ENCODE measurements around the gene LASP1NB.

LASP1NB gene

DNA sequence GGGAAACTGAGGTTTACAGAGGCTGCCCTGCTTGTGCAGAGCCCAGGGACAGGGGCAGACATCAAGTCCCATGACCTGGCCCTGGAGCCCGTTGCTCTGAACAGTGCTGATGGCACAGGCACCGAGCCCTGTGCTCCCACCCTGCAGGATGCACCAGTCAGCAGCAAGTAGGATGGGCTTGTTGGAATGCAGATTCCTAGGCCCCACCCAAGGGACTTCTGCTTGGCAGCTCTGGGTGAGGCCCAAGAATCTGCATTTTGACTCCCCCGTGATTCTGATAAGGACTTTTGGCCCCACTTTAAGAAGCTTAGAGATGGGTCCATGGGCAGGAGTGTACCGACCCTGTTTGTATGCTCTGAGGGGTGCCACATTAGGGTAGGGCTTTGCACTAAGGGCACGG, 32.3 kb upstream of the LASP1NB start:
- Histone ChIP-seq H3K36me3 (ENCODE audit: control insufficient read depth, insufficient read depth, low read length) (no peaks in the 10 kb centered on the region), H3K9me3 (ENCODE audit: control insufficient read depth, insufficient read depth, low read depth, low read length) (no peaks in the 10 kb centered on the region), H3K4me3 (ENCODE audit: low read depth in 2 of 2, low read length in 2 of 2) (no peak overlapping the region), H3K27ac (ENCODE audit: low read length) (no peak overlapping the region), H3K4me1 (ENCODE audit: control insufficient read depth, insufficient read depth, low read length) (peaks cover 10% of the 10 kb centered on the region), H3K27me3 (ENCODE audit: control insufficient read depth, insufficient read depth, low read length) (no peaks in the 10 kb centered on the region)
- BruUV-seq (replicated peaks): no TSS peak
- ATAC-seq (no peak), DNase-seq (ENCODE audit: low read depth, low spot score) (no peak)
- intact Hi-C loops (cut with micrococcal nuclease; ENCODE audit: unreplicated experiment): no loop called here
- CTCF ChIA-PET: no interaction called here
- in situ Hi-C loops (cut with HindIII; ENCODE audit: low pct_unique_long_range_greater_than_20kb, low sequenced_read_pairs): no loop called here
- POLR2A ChIA-PET: interaction anchor here (0.6 kb wide), 1 partner anchor 9 kb away, joined by 5 read pairs; no protein-coding TSS in a partner anchor
- TF ChIP-seq, protein P1, sequence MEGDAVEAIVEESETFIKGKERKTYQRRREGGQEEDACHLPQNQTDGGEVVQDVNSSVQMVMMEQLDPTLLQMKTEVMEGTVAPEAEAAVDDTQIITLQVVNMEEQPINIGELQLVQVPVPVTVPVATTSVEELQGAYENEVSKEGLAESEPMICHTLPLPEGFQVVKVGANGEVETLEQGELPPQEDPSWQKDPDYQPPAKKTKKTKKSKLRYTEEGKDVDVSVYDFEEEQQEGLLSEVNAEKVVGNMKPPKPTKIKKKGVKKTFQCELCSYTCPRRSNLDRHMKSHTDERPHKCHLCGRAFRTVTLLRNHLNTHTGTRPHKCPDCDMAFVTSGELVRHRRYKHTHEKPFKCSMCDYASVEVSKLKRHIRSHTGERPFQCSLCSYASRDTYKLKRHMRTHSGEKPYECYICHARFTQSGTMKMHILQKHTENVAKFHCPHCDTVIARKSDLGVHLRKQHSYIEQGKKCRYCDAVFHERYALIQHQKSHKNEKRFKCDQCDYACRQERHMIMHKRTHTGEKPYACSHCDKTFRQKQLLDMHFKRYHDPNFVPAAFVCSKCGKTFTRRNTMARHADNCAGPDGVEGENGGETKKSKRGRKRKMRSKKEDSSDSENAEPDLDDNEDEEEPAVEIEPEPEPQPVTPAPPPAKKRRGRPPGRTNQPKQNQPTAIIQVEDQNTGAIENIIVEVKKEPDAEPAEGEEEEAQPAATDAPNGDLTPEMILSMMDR (IDR thresholded peaks at IDR 0.05): no peak

DNA sequence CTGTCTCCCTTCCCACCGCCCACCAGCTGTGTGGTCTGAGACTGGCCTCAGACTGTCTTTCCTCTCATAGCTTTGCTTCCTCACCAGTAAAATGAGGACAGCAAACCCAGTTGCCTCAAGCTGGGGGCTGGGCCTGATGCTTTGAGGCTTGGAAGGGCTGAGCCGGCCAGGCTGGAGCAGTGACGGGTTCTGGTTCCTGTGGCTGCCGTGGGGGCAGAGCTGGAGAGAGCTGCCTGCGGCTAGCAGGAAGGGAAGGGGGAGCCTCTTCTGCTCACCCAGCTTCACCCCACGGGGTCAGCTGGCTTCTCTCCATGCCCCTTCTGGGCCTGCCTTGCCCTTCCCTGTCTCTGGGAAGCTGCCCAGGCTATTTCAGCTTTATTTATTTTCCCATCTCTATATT, 31.8 kb upstream of the LASP1NB start:
- Histone ChIP-seq H3K9me3 (ENCODE audit: control insufficient read depth, insufficient read depth, low read depth, low read length) (no peaks in the 10 kb centered on the region), H3K4me3 (ENCODE audit: low read depth in 2 of 2, low read length in 2 of 2) (no peak overlapping the region), H3K36me3 (ENCODE audit: control insufficient read depth, insufficient read depth, low read length) (no peaks in the 10 kb centered on the region), H3K27me3 (ENCODE audit: control insufficient read depth, insufficient read depth, low read length) (no peaks in the 10 kb centered on the region), H3K4me1 (ENCODE audit: control insufficient read depth, insufficient read depth, low read length) (peaks cover 12% of the 10 kb centered on the region), H3K27ac (ENCODE audit: low read length) (no peak overlapping the region)
- ATAC-seq: no peak
- TF ChIP-seq, protein P1 (IDR thresholded peaks at IDR 0.05): no peak
- TF ChIP-seq SIN3A (IDR thresholded peaks at IDR 0.05; ENCODE audit: borderline replicate concordance, insufficient read depth, low read depth, low read length) (no peak), REST (IDR thresholded peaks at IDR 0.05; ENCODE audit: insufficient read depth in 1 of 2, low read depth in 2 of 2, low read length in 1 of 2) (no peak), TCF7L2 (IDR thresholded peaks at IDR 0.05; ENCODE audit: low read depth, low read length) (no peak), POLR2AphosphoS5 (IDR thresholded peaks at IDR 0.05; ENCODE audit: low read depth, low read length) (no peak)
- intact Hi-C loops (cut with micrococcal nuclease; ENCODE audit: unreplicated experiment): no loop called here
- no peak for DNase-seq (ENCODE audit: low read depth, low spot score)
- ChIA-PET POLR2A (interaction anchor here (0.6 kb wide), 1 partner anchor 8 kb away, joined by 5 read pairs; no protein-coding TSS in a partner anchor), CTCF (no interaction called here)
- in situ Hi-C loops (cut with HindIII; ENCODE audit: low pct_unique_long_range_greater_than_20kb, low sequenced_read_pairs): no loop called here
- no TSS peak for BruUV-seq (replicated peaks)

GRCh38 chr17:38894276-38894675, 31.1 kb upstream of the LASP1NB start:
- in situ Hi-C loops (cut with HindIII; ENCODE audit: low pct_unique_long_range_greater_than_20kb, low sequenced_read_pairs): no loop called here
- POLR2A ChIA-PET: no interaction called here
- DNase-seq (ENCODE audit: low read depth, low spot score): no peak

More at GRCh38 chr17:38894276-38894675, 31.1 kb upstream of the LASP1NB start:
- CTCF ChIA-PET: no interaction called here
- ATAC-seq: no peak
- no peak overlapping the region for H3K27ac ChIP-seq (ENCODE audit: low read length)
- BruUV-seq (replicated peaks): no TSS peak
- H3K4me1 ChIP-seq (ENCODE audit: control insufficient read depth, insufficient read depth, low read length): peaks cover 16% of the 10 kb centered on the region
- no peaks in the 10 kb centered on the region for H3K36me3 ChIP-seq (ENCODE audit: control insufficient read depth, insufficient read depth, low read length)
- H3K9me3 ChIP-seq (ENCODE audit: control insufficient read depth, insufficient read depth, low read depth, low read length): no peaks in the 10 kb centered on the region
- H3K4me3 ChIP-seq (ENCODE audit: low read depth in 2 of 2, low read length in 2 of 2): no peak overlapping the region
- H3K27me3 ChIP-seq (ENCODE audit: control insufficient read depth, insufficient read depth, low read length): no peaks in the 10 kb centered on the region
- intact Hi-C loops (cut with micrococcal nuclease; ENCODE audit: unreplicated experiment): no loop called here
- TF ChIP-seq, protein P1 (IDR thresholded peaks at IDR 0.05): no peak
- no peak for TF ChIP-seq REST (IDR thresholded peaks at IDR 0.05; ENCODE audit: insufficient read depth in 1 of 2, low read depth in 2 of 2, low read length in 1 of 2)
- no peak for TF ChIP-seq SIN3A (IDR thresholded peaks at IDR 0.05; ENCODE audit: borderline replicate concordance, insufficient read depth, low read depth, low read length)
- no peak for TF ChIP-seq TCF7L2 (IDR thresholded peaks at IDR 0.05; ENCODE audit: low read depth, low read length)
- TF ChIP-seq POLR2AphosphoS5 (IDR thresholded peaks at IDR 0.05; ENCODE audit: low read depth, low read length): no peak

Measured in Panc1 (cell line).